ENCODE measurements around the gene PTPRZ1.

The PTPRZ1 gene

DNA sequence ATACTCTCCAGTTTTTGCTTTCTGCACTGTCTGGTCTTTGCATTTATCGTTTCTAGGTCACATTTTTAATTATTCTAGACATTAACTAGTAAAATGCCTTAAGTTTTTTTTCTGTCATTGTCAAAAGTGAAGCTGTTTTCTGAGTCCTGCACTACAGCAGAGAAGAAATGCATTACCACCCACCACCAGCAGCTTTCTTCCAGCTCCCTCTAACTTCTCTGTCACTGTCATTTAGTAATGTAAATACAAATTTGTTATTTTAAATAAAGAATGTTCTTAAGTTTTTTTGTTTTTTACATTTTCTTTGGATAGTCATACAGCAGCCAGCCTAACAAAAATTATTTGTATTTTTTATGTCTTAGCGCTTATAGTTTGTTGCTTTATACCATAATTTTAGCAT, 18.8 kb downstream of the PTPRZ1 start:
- no peak for FAIRE-seq

DNA sequence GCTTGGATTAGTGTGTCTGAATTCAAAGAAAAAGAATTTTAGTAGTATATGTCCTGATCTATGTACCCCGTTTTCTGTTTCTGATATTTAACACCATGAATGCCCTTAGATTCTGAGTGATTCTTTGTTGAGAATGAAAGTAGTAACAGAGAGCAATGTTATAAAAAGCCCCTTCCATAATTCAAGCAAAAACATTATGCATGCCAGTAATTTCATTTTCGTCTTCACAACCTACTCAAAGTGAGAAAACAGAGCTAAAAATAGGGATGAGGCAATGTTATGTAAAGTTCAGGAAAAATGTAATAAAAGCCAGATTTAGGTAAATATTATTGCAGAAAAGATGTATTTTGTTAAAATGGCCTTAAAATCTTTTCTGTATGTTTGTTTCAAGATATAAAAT, 28.1 kb downstream of the PTPRZ1 start:
- no peak for FAIRE-seq

DNA sequence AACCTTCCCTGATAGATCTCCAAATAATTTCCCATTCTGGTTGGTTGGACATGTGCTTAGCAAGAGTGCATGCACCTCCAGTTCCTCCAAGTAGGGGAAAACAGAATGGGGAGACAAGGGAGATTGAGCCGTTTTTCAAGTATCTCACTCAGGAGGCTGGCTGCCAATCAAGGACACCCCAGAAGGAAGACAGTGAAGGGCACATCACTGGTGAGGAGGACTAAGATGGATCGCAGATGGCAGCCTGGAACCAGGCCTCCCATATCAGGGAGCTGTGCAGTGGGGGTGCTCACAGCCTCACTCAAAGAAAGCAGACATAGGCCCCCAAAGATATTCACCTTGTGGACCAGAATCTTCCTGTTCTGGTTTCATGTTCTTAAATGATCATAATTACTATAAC, 31.2 kb downstream of the PTPRZ1 start:
- no peak for FAIRE-seq

DNA sequence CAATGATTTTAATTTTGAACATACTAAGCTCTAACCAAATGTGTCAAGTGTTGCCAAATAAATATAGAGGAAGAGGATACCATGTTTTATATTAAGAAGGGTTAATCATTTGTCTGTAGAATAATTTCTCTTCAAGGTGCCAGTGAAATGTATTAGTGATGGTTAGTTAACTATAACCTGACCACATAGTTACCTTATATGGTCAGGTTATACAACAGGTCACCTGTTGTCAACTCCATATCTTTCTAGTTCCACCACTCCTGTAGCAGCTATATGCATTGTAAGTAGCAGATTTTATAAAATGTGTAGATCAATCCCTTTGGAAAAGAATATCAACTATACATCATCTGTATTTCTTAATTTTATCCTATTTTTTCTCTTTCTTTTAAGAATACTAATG, 35.1 kb downstream of the PTPRZ1 start:
- no peak for FAIRE-seq

DNA sequence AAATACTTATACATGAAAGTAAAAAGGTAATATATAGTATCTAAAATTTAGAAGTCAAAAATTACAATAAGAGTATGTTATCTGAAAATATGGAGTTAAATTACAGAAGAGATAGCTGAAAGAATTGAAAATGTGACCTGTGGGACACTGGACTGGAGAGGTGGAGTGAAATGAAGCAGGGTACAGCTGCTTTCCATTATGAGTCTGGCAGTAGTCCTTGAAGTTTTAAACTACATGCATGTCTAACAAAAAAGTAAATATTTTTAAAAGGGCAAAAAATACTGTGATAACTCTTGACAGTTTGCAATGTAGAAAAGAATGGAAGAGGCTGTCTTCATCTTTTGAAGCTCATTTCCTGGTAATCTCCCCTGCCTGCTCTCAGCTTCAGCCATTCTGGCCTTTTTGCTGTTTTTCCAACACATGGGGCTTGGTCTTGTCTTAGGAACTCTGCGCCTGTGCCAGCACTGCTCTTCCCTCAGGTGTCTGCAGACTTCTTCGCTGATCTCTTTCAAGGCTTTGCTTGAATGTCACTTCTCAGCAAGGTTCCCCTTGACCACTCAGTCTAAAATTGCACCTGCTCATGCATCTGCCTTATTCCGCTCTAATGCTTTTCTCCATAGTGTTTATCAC, 36.9 kb downstream of the PTPRZ1 start:
- FAIRE-seq, result no peak

DNA sequence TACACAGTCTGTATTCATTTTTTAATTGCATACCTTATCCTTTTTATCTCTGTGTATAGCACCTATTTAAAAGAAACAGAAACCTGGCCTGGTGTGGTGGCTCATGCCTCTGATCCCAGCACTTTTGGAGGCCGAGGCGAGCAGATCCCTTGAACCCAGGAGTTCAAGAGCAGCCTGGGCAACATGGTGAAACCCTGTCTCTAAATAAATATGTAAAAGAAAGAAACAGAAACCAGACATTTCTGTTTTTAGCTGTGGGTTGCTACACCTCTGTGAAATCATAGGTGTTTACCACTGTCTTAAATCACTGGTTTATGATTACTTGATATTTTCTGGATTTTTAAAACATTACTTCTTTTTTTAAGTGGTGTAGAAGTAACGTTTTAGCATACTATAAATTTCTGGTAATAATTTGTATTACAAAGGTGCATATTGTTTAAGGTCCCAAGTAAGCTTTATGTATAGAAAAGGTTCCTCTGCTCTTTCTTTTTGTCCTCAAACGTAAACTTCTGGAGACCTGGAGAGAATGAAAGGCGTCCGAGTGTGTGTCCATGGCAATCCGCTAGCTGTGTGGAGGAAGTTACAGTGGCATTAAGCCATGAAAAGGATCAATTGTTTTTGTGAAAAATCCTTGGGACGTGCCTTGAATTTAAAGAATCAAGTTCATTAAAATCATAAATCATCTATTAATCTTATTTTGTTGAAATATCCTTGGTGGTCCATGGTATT, 41.1 kb downstream of the PTPRZ1 start:
- no peak for FAIRE-seq

DNA sequence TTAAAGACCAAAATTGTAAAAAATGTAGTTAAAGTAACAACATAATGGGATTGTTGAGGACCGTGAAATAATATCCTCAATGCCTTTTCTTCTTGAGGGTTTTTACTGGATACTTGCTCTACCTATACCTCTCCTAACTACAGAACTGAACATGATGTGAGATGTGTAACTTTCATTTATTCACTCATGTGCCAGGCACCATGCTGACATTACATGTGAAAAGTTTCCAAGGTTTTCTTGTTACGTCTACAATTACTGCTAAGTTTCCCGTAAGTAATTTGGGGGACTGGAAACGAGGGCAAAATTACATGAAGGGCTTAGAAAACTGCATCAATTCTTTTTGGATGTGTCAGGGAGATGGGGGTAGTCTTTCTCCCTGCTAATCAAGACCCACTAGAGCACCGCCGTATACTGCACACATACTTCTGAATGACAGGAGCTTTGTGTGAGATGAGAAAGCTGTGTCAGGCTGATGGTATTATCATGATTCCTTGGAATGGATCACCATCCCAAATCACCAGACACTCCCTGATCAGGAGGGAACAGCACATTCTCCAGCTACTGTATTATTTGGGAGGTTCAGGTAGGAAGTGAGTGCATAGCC, 41.8 kb downstream of the PTPRZ1 start:
- no peak for FAIRE-seq

DNA sequence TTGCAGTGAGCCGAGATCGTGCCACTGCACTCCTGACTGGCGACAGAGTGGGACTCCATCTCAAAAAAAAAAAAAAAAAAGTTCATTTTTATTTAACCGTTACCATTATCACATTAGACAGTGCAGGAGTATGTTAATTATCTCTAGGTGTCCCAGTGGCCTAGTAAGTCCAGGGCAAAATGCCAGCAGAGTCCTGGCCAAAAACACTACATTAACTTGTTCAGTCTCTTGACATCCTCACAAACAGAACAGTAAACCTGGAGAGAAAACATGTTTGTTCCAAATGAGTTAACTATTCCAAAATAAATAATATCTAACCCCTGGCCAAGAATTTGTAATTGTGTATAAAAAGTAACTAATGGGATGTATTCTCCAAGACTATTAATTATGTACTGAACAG, 43.2 kb downstream of the PTPRZ1 start:
- no peak for FAIRE-seq

DNA sequence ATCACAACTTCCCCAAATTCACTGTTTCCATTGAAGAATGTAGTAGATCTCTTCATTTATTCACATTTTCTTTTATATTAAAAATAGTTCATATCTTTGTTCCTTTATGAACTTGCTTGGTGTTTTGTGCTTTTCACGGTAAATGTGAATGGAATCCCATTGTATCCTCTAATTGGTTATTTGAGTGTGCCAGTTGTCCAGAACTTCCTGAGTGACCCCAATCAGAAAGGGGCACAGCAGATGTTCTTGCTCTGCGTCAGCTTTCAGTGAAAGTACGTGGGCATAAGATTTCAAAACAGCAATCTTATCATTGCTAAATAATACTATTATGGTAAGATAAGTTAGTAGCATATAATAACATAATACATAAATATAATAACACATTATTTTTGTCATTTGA, 47.0 kb downstream of the PTPRZ1 start:
- no peak for FAIRE-seq

DNA sequence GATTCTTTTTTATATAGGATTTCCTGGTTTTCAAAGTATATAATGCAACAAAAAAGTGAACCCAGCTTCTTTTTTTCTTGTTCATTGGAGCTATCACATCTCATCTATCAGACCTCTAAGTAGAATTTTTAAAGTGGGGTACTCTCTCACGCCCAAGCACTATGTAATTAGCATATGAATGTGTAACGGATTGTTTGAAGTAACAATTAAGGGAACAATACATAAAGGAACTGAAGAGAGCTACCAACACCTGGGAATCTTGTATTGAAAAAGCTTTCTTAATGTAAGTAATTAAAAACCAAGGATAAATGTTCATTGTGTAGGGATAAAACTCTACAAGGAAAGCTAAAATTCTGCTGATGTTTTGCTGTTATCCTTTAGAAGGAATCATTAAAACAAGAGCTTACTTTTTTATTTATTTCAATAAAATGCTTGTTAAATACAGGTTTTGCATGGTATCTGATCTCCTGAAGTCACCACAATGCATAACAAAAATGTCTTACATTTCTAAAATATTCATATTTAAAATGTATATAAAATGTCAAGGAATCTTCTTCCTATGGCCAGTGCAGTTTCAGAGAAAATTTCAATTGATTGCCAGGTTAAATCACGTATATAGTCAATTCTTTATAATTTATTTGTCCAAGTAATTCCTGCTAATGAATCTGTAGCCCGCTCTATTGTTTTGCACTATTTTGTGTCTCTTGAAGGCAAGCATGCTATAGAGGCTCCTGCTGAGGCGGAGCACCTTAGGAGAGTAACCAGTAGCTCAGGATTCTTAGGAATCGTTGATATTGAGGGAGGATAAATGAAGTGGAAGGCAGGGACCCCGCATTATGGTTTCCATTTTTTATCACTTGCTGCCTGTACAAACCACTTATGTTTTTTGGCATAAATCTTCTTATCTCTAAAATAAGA, 51.6 kb downstream of the PTPRZ1 start:
- no peak for FAIRE-seq

DNA sequence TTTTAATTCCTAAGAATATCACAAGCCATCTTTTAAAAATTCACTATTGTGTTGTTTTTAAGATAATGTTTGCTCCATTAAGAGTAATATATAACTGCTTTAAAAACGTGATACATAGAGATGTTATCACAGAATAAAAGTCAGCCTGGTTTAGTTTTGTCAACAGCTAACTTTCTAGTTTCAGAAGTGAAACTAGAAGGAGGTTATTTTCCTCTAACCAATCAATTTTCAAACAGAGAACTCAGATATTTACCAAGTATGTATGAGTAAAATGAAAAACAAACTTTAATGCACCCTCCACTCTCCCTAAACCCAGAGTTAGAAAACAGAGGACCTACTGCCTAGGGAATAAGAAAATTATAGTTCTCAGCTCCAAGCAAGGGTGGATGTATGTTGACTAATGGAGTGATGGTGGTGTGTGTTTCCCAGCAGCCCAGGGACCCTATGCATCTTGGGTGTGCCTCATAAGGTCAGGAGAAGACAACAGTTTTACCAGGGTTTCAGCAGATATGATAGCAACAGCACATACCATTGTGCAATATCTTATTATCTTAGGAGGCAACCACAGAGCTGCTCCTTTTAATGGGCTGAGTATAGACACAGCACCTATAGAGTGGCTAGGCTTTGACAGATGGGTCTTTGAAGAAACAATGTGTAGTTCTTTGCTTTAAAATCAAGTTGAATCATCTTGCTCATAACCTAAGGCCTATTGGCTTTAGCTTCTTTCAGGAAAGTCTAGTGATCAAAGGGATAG, 58.4 kb downstream of the PTPRZ1 start:
- no peak for FAIRE-seq

DNA sequence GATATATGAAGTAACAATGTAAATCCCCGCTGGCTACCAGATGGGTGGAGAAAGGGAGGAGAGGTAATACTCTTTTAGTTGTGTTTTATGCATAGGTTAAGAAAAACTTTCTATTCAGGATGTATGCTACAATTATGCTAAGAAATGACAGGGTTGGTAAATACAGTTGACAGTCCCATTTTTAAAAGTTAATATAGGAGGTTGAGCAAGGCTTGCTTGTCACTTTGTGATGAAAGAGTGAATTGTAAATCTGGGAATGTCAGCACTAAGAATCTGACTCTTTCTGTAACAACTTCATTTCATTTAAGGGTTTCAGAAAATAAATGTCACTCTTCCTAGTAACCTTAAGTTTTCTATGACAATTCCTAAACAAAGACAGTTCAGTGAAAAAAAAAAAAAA, 59.8 kb downstream of the PTPRZ1 start:
- FAIRE-seq, result no peak

DNA sequence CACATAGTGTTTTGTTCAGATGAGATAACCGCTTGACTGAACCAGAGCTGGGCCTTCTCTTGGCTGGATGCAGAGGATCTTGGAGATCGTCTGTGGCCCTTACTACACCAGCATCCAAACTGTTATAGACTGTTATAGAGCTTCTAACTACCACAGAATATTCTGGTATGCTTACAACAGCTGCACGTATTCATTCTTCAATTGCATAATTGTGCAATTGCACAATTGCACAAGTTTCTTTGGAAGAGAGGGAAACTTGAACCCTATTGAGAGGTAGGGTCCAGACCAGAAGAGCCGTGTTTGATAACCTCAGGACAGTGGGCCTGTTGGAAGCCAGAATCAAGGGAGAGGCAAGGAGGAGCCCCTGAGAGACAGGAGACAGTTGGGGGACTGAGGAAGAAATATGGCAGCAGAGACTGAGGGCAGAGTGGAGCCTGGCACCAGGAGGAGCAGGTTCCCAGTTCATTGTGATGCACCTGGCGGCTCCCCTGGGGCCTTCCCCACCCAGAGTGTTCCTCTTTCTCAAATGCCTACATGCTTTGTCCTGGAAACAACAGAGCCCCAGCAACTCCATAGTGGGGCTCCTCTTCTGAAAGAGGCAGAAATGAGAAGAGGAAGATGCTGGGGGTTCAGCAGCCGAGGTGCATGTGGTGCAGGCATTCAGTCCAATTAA, 64.1 kb downstream of the PTPRZ1 start:
- no peak for FAIRE-seq

DNA sequence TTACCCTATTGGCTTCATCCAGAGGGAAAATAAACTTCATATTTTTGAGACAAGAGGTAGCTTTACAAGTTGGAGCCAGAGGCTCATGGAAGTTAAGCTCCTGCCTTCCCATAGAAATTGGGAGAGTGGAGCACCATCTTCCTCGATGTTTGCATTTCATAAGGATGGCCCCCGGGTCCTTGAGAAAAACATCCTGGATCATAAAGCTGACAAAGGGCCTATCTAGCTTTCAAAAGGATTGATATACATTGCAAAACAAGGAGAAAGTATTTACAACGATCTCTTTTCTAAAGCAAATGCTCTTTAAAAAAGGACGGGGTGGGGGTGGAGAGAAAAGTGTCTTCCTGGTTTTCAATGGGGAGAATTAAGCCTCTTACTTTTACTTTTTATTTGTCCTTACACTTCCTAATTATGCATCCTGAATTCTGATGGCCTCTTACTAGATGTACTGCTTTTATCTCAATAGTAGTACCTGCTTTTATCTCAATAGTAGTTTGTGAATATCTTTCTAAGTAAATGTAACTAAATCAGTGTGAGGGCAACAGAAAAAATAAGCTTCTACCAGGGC, 65.6 kb downstream of the PTPRZ1 start:
- no peak for FAIRE-seq

DNA sequence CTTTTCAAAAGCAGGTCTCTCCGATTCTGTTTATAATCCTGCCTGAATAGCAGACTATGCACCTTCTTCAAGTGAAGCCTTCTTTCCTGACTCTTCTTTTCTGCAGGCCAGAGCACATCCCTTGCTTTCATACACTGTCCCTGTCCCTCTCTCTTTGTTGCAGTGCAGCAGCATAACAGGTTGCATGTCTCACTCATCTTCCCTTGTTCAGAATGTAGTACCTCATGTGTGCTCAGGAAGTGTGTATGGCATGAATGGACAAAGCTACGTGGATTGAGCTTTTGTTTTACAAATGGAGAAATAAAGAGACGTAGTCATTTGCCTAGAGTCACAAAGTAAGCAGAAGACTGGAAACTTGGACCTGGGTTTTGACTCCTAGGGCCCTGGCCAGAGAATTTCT, 68.0 kb downstream of the PTPRZ1 start:
- no peak for FAIRE-seq

DNA sequence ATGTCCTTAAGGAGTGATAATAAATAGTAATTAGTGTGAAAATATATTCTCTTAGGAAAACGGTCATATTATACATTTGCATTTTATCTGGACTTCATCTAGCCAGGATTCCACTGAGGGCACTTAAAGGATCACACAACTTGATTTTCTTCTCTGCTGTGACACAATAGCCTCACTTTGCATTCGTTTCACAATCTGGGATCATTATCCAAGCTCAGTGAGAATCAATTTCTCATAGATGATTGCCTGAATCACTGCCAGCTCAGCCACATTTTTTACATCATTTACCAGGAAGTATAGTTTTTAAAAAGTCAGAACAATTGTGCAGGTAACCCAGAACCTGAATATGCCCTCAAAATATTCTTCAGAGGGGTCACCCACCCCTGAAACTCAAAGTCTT, 68.9 kb downstream of the PTPRZ1 start:
- no peak for FAIRE-seq

DNA sequence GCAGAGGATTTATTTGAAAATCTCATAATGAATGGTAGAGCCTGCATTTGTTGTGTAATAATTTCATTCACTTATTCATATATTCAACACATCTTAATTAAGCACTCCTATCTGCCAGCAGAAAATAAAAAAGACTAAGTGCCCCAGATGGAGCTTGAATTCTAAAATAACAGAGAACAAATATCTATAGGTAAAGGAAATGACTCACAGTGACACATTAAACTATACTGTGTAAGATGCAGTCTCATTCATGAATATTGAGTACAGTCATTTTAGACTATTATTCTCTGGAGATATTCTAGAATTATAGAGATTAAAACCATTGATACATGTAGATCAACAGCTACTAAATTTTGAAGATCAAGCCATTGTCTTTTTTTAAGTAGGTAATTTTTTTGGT, 72.1 kb downstream of the PTPRZ1 start:
- no peak for FAIRE-seq

DNA sequence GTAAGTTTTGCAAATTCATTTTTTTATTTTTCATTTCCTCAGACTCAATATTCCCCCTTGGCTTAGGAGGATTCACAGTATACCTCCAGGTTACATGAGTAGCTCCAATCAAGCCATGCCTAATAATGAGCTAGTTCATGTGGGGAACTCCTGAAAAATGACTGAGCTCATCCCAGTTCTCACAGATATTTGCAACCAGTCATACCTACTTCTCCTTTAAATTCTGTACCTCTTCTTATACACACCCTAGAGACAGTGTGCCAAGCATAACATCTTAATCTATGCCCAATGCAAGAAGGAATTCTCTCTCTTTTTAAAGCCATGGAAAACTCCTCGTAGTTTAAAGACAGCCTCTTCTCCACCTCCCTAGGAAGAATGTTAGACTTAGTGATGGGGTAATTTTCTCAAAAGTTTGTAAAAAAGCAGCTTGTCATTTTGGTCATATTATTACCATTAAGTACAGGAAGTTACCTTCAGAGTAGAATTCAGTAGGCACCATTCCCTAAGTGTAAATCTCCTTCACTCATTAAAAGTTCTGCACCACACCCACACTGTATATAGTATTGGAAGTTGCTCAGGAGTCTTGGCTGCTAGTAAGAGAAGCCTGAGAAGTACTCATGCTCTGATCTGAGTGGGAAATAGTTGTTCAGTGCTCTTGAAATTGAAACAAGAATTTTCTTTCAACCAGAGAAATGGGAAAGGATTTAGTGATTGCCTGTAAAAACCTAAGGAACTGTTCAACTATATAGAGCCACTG, 72.7 kb downstream of the PTPRZ1 start:
- no peak for FAIRE-seq

DNA sequence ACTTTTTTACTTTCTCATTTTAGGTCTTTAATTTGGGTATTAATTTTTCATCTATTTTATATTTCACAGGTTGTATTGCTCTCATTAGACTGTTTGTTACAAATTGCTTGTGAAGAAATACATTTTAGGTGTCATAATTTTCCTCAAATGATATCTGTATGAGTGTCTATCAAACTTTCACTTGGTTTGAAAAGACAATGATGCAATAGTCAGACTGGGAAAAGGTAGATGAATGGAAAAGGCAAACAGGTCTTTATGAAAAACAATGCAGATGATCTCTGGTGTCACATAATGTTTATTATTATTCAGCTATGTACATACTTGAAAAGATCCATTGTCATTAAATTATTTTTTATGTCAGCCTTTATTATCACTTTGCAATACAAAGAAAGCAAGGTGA, 80.2 kb downstream of the PTPRZ1 start:
- no peak for FAIRE-seq

DNA sequence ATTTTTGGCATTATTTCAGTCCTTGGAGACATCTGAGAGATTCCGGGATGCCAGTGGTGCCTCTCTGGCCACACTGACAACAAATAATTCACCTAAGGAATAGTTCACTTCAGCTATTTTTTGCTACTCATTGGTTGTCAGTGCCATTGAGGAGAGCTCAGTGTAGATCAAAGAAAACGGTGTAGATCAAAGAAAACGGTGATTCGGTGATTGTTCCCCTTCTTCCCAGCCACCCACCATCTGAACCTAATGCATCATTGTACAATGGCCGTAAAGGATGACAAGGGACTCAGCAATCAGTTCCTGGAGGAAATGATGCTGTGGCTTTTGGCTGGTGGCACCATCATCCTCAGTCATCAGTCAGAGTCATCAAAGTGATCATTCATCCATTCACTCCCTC, 80.6 kb downstream of the PTPRZ1 start:
- FAIRE-seq, result no peak

DNA sequence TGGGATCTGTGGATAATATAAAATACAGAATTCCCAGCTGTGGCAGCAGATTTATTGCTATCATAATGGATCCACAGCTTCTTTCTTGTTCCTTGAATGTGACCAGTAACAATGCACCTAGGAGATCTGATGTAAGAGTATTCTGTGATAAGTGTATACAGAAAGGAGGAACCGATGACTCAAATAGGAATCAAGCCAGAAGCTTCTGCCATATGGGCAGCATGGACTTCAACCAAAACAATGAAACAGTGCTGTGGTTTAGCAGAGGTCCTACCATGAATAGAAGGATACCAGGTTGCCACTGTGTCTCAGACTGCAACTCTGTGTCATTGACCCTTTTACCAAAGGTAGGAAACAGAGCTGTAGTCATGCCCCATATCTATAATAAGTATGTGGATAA, 81.8 kb downstream of the PTPRZ1 start:
- FAIRE-seq, result no peak
